Right lobe of liver (tissue), 6 donors: ENCODE results near the gene GTF2A1L. TPM values are rescaled to one million over a fixed set of nuclear protein-coding genes. Genes with fewer than 3 reads are reported as not detected.

Experiments used
- ATAC-seq, 4 donors: fragments of 200-7000 bp; cut with Tn5 transposase; one replicate each; pipeline ENCODE4 v1.9.1; 2020; ENCODE audit warnings: mild to moderate bottlenecking in 4 of 4, moderate library complexity in 4 of 4
- DNase-seq, 3 donors: peaks; one replicate each; pipeline ENCODE4 v3.0.0-alpha.2; 2020
- H3K27ac ChIP-seq, 3 donors: fragments of 200-600 bp; one replicate each; pipeline ENCODE4 v1.8.0; 2022
- H3K27me3 ChIP-seq, 2 donors: fragments of 200-600 bp; one replicate each; pipeline ENCODE4 v1.8.0; 2022
- H3K36me3 ChIP-seq, 4 donors: fragments of 200-600 bp; sonication (generic) in 1 of 4; one replicate each; pipeline versions ENCODE4 v1.5.1 to v1.8.0; 2017 to 2022; ENCODE audit warnings: control low read depth in 1 of 4
- H3K4me1 ChIP-seq, 4 donors: fragments of 200-600 bp; sonication (generic) in 1 of 4; one replicate each; pipeline versions ENCODE4 v1.5.1 to v1.8.0; 2017 to 2022; ENCODE audit warnings: control low read depth in 1 of 4
- H3K4me3 ChIP-seq, 3 donors: fragments of 200-600 bp; one replicate each; pipeline ENCODE4 v1.8.0; 2022
- H3K9me3 ChIP-seq, 4 donors: fragments of 200-600 bp; sonication (generic) in 1 of 4; one replicate each; pipeline versions ENCODE4 v1.5.1 to v1.8.0; 2017 to 2022; ENCODE audit warnings: control low read depth in 1 of 4
- CTCF ChIP-seq, 4 donors: fragments of 200-600 bp in 3 of 4; fragments of 450-650 bp in 1 of 4; IDR thresholded peaks; one replicate each; pipeline versions ENCODE4 v1.5.1 to v1.8.0; 2016 to 2022; ENCODE audit warnings: antibody characterized with exemption in 4 of 4, mild to moderate bottlenecking in 2 of 4
- POLR2A ChIP-seq: fragments of 450-650 bp; IDR thresholded peaks from one replicate; pipeline ENCODE4 v1.6.1; 2017; ENCODE audit warnings: antibody characterized with exemption, mild to moderate bottlenecking
- WGBS: methylation state at CpG from one replicate; pipeline ENCODE4 v1.1.6; 2018; ENCODE audit warnings: low coverage, low lambda C conversion rate; ENCODE audit not compliant: insufficient coverage; ENCODE audit errors: missing lambda C conversion rate; 5-methylcytosine and 5-hydroxymethylcytosine counted together
- intact Hi-C, 2 donors: fragments of 100-400 bp; cut with DNase I; formaldehyde crosslinking; loops; one replicate each; pipeline versions ENCODE4 v1.11.2 to v1.14.1; 2022
- total RNA-seq, 6 experiments: library from RNA; depleted of rRNA in 2 of 6; stranded (reverse); fragments of >200 nt in 2 of 6; fragmentation: NEBNext Ultra II Directional in 3 of 6; extraction: Animal tissue kit (Norgen Biotek cat#: 25700) in 3 of 6; gene quantifications; one replicate each; pipeline versions ENCODE4 v1.1.0 to v1.2.4, GENCODE V29; 2016 to 2023
- donor health status: DM: no; HTN: yes; CAD: no.
- donor health status: DM: no; HTN: no; CAD: no.
- donor health status: DM: no; HTN: no; CAD: no.
- donor health status: DM: no; HTN: yes; CAD: no.
- donor health status: DM: no; HTN: yes; CAD: no.

GTF2A1L gene
- total RNA-seq, 6 experiments from 2014 or later: 0.58 to 0.66 TPM; not detected in 4

- DNase-seq: no peak
- intact Hi-C loops: no loop called here
- Histone ChIP-seq H3K9me3 (no peaks in the 10 kb centered on the region), H3K27me3 (no peaks in the 10 kb centered on the region), H3K27ac (no peak overlapping the region), H3K36me3 (no peaks in the 10 kb centered on the region), H3K4me3 (no peak overlapping the region), H3K4me1 (no peaks in the 10 kb centered on the region)
- ATAC-seq: no peak
- TF ChIP-seq POLR2A (no peak), CTCF (IDR thresholded peaks at IDR 0.05) (no peak)
- 75% methylated on average over 2 of the region's 2 CpGs for WGBS
These were observed 7.0 kb downstream of the GTF2A1L start for GRCh38 chr2:48624696-48625095.

- Histone ChIP-seq H3K4me1 (no peaks in the 10 kb centered on the region), H3K9me3 (no peaks in the 10 kb centered on the region), H3K36me3 (no peaks in the 10 kb centered on the region), H3K4me3 (no peak overlapping the region), H3K27me3 (no peaks in the 10 kb centered on the region), H3K27ac (no peak overlapping the region)
- TF ChIP-seq CTCF (IDR thresholded peaks at IDR 0.05) (no peak), POLR2A (no peak)
- no peak for DNase-seq
- no peak for ATAC-seq
- intact Hi-C loops: no loop called here
These were observed 8.4 kb downstream of the GTF2A1L start for GRCh38 chr2:48626047-48626446.

GRCh38 chr2:48633143-48633542 is 15.5 kb downstream of the GTF2A1L start:
- WGBS: 38% methylated on average over 5 of the region's 5 CpGs
- TF ChIP-seq POLR2A (no peak), CTCF (IDR thresholded peaks at IDR 0.05) (no peak)
- H3K36me3 ChIP-seq: no peaks in the 10 kb centered on the region
- H3K27ac ChIP-seq: no peak overlapping the region
- ATAC-seq: no peak
- no peaks in the 10 kb centered on the region for H3K9me3 ChIP-seq
- intact Hi-C loops: no loop called here
- DNase-seq: no peak
- H3K27me3 ChIP-seq: no peaks in the 10 kb centered on the region
- no peaks in the 10 kb centered on the region for H3K4me1 ChIP-seq
- H3K4me3 ChIP-seq: no peak overlapping the region

- ATAC-seq (no peak), DNase-seq (no peak)
- intact Hi-C loops: no loop called here
These were observed 18.1 kb downstream of the GTF2A1L start for GRCh38 chr2:48635786-48636185.

More at GRCh38 chr2:48635786-48636185, 18.1 kb downstream of the GTF2A1L start:
- Histone ChIP-seq H3K4me3 (no peak overlapping the region), H3K9me3 (no peaks in the 10 kb centered on the region), H3K27me3 (no peaks in the 10 kb centered on the region), H3K36me3 (no peaks in the 10 kb centered on the region), H3K4me1 (no peaks in the 10 kb centered on the region), H3K27ac (no peak overlapping the region)
- WGBS: 45% methylated on average over 2 of the region's 2 CpGs
- TF ChIP-seq CTCF (IDR thresholded peaks at IDR 0.05) (no peak), POLR2A (no peak)
